Gastrocnemius medialis (tissue), 4 donors: ENCODE results near the gene ADSS1. TPM values are rescaled to one million over a fixed set of nuclear protein-coding genes. Genes with fewer than 3 reads are reported as not detected.

Experiments used
- ATAC-seq, 2 donors: fragments of 150-250 bp; one replicate each; pipeline ENCODE4 v1.9.1; 2016
- DNase-seq, 2 donors: peaks; one replicate each; pipeline ENCODE4 v3.0.0-alpha.2; 2019
- H3K27ac ChIP-seq, 4 donors: fragments of 200-600 bp; sonication (generic); 1 replicate in 1 of 4; 2 replicates in 3 of 4; pipeline ENCODE4 v1.5.1; 2016 to 2018; ENCODE audit warnings: mild to moderate bottlenecking in 2 of 4, moderate library complexity in 1 of 4
- H3K27me3 ChIP-seq, 3 donors: fragments of 200-600 bp; sonication (generic) in 2 of 3; 1 replicate in 1 of 3; 2 replicates in 2 of 3; pipeline versions ENCODE4 v1.5.1 to v1.6.0; 2016 to 2019; ENCODE audit warnings: mild to moderate bottlenecking in 1 of 3, moderate library complexity in 1 of 3
- H3K36me3 ChIP-seq, 2 donors: fragments of 200-600 bp; sonication (generic) in 1 of 2; one replicate each; pipeline ENCODE4 v1.5.1; 2017 to 2018
- H3K4me1 ChIP-seq, 2 donors: fragments of 200-600 bp; sonication (generic) in 1 of 2; one replicate each; pipeline ENCODE4 v1.5.1; 2016 to 2017; ENCODE audit warnings: mild to moderate bottlenecking in 2 of 2
- H3K4me3 ChIP-seq, 4 donors: fragments of 200-600 bp; sonication (generic) in 3 of 4; 1 replicate in 1 of 4; 2 replicates in 3 of 4; pipeline ENCODE4 v1.5.1; 2016 to 2019; ENCODE audit warnings: mild to moderate bottlenecking in 2 of 4
- H3K9me3 ChIP-seq, 3 donors: fragments of 200-600 bp; sonication (generic) in 2 of 3; 1 replicate in 1 of 3; 2 replicates in 2 of 3; pipeline ENCODE4 v1.5.1; 2016 to 2019
- CTCF ChIP-seq, 5 experiments: fragments of 450-650 bp in 3 of 5; fragments of 200-600 bp in 2 of 5; sonication (generic) in 2 of 5; IDR thresholded peaks in 4 of 5; conservative IDR thresholded peaks in 1 of 5; 1 replicate in 4 of 5; 2 replicates in 1 of 5; pipeline ENCODE4 v1.5.1; 2016 to 2019; ENCODE audit warnings: antibody characterized with exemption in 5 of 5, mild to moderate bottlenecking in 3 of 5, moderate library complexity in 3 of 5
- POLR2A ChIP-seq, 2 donors: fragments of 450-650 bp; IDR thresholded peaks; one replicate each; pipeline ENCODE4 v1.6.1; 2017; ENCODE audit warnings: antibody characterized with exemption in 2 of 2, mild to moderate bottlenecking in 2 of 2, moderate library complexity in 2 of 2
- in situ Hi-C, 4 donors: fragments of 200-750 bp; cut with MboI; loops; one replicate each; pipeline versions ENCODE4 v1.15.0 to v1.8.0; 2017; ENCODE audit warnings: low sequenced_read_pairs in 4 of 4
- intact Hi-C: fragments of 100-400 bp; cut with DNase I; formaldehyde crosslinking; loops from one replicate; pipeline ENCODE4 v1.15.1; 2023; ENCODE audit warnings: low total_unique reads
- total RNA-seq, 4 donors: library from RNA; depleted of rRNA; stranded (reverse); fragments of >200 nt; gene quantifications; one replicate each; pipeline versions ENCODE4 v1.1.0 to v1.2.3, GENCODE V29; 2016

The ADSS1 gene
- total RNA-seq, 4 donors from 2014 or later: 165 to 577 (median 232) TPM

GRCh38 chr14:104773505-104774452, 49.8 kb downstream of the ADSS1 start:
- Histone ChIP-seq H3K4me3 (no peak overlapping the region), H3K36me3 (peaks cover 0 to 41% of the 10 kb centered on the region in 2 donors), H3K27me3 (no peaks in the 10 kb centered on the region), H3K27ac (no peak overlapping the region), H3K4me1 (no peaks in the 10 kb centered on the region), H3K9me3 (no peaks in the 10 kb centered on the region)
- ATAC-seq: no peak
- intact Hi-C loops: no loop called here
- no peak for TF ChIP-seq CTCF (IDR thresholded peaks at IDR 0.05 in 4 of 5, conservative IDR thresholded peaks at IDR 0.05 in 1 of 5)
- no peak for TF ChIP-seq POLR2A (IDR thresholded peaks at IDR 0.05)
- in situ Hi-C loops: no loop called here
- no peak for DNase-seq

GRCh38 chr14:104774453-104775072, 50.5 kb downstream of the ADSS1 start:
- no peak overlapping the region for H3K27ac ChIP-seq
- no peak for ATAC-seq
- no peaks in the 10 kb centered on the region for H3K27me3 ChIP-seq
- in situ Hi-C loops: no loop called here
- H3K9me3 ChIP-seq: no peaks in the 10 kb centered on the region
- no peaks in the 10 kb centered on the region for H3K4me1 ChIP-seq
- TF ChIP-seq CTCF (IDR thresholded peaks at IDR 0.05 in 4 of 5, conservative IDR thresholded peaks at IDR 0.05 in 1 of 5) (no peak), POLR2A (IDR thresholded peaks at IDR 0.05) (no peak)
- peaks cover 0 to 41% of the 10 kb centered on the region in 2 donors for H3K36me3 ChIP-seq
- no peak for DNase-seq
- H3K4me3 ChIP-seq: no peak overlapping the region
- intact Hi-C loops: no loop called here

- TF ChIP-seq POLR2A (IDR thresholded peaks at IDR 0.05): no peak
- no peak for TF ChIP-seq CTCF (IDR thresholded peaks at IDR 0.05 in 4 of 5, conservative IDR thresholded peaks at IDR 0.05 in 1 of 5)
- no peak overlapping the region for H3K4me3 ChIP-seq
- no peak overlapping the region for H3K27ac ChIP-seq
- in situ Hi-C loops: no loop called here
- ATAC-seq (no peak), DNase-seq (no peak)
- no peaks in the 10 kb centered on the region for H3K27me3 ChIP-seq
- intact Hi-C loops: no loop called here
- no peaks in the 10 kb centered on the region for H3K9me3 ChIP-seq
- peaks cover 0 to 41% of the 10 kb centered on the region in 2 donors for H3K36me3 ChIP-seq
- no peaks in the 10 kb centered on the region for H3K4me1 ChIP-seq
Observed at GRCh38 chr14:104775073-104775489, 51.1 kb downstream of the ADSS1 start.

GRCh38 chr14:104776481-104776880, 52.5 kb downstream of the ADSS1 start:
- no peak for DNase-seq
- H3K9me3 ChIP-seq: no peaks in the 10 kb centered on the region
- in situ Hi-C loops (no loop called here), intact Hi-C loops (no loop called here)
- TF ChIP-seq CTCF (IDR thresholded peaks at IDR 0.05 in 4 of 5, conservative IDR thresholded peaks at IDR 0.05 in 1 of 5): no peak
- TF ChIP-seq POLR2A (IDR thresholded peaks at IDR 0.05): no peak
- H3K27me3 ChIP-seq: no peaks in the 10 kb centered on the region
- no peak overlapping the region for H3K27ac ChIP-seq
- peaks cover 0 to 31% of the 10 kb centered on the region in 2 donors for H3K36me3 ChIP-seq
- no peaks in the 10 kb centered on the region for H3K4me1 ChIP-seq
- H3K4me3 ChIP-seq: no peak overlapping the region
- no peak for ATAC-seq
